GM21390 (cell line): ENCODE data around the gene IL17RD.

Source experiments
- ATAC-seq: cut with Tn5 transposase; IDR thresholded peaks from one replicate; pipeline ENCODE4 v1.9.1; 2021; ENCODE audit not compliant: unreplicated experiment

IL17RD gene

GRCh38 chr3:57130571-57131209 is 34.5 kb downstream of the IL17RD start:
- ATAC-seq = no peak

GRCh38 chr3:57128826-57129667 is 36.1 kb downstream of the IL17RD start:
- no peak for ATAC-seq

- no peak for ATAC-seq
Measured at GRCh38 chr3:57127891-57128518, 37.1 kb downstream of the IL17RD start.

GRCh38 chr3:57126244-57126643 is 38.9 kb downstream of the IL17RD start:
- no peak for ATAC-seq

GRCh38 chr3:57120451-57121174 is 44.5 kb downstream of the IL17RD start:
- ATAC-seq = no peak

GRCh38 chr3:57120040-57120439 is 45.1 kb downstream of the IL17RD start:
- ATAC-seq = no peak

- ATAC-seq = no peak
Measured at GRCh38 chr3:57118254-57118653, 46.9 kb downstream of the IL17RD start.

GRCh38 chr3:57116501-57116900 is 48.7 kb downstream of the IL17RD start:
- ATAC-seq = no peak

- ATAC-seq = no peak
Measured at GRCh38 chr3:57112206-57112605, 52.9 kb downstream of the IL17RD start.

GRCh38 chr3:57110798-57111197 is 54.4 kb downstream of the IL17RD start:
- ATAC-seq = no peak

GRCh38 chr3:57110214-57110613 is 54.9 kb downstream of the IL17RD start:
- ATAC-seq = no peak

GRCh38 chr3:57109437-57110199 is 55.5 kb downstream of the IL17RD start:
- ATAC-seq = no peak

- ATAC-seq = no peak
Measured at GRCh38 chr3:57108684-57109083, 56.5 kb downstream of the IL17RD start.

GRCh38 chr3:57105585-57105984 is 59.6 kb downstream of the IL17RD start:
- ATAC-seq = no peak

- ATAC-seq = no peak
Measured at GRCh38 chr3:57100046-57100695, 65.0 kb downstream of the IL17RD start.

- no peak for ATAC-seq
Measured at GRCh38 chr3:57098418-57099310, 66.5 kb downstream of the IL17RD start.

GRCh38 chr3:57097536-57097935 is 67.6 kb downstream of the IL17RD start:
- ATAC-seq = no peak

GRCh38 chr3:57095363-57095762 is 69.8 kb downstream of the IL17RD start:
- no peak for ATAC-seq

GRCh38 chr3:57094575-57094974 is 70.6 kb downstream of the IL17RD start:
- no peak for ATAC-seq
